GM12873 (cell line): ENCODE results near the gene HCCS.

Experiments used
- CTCF ChIP-seq: IDR thresholded peaks from 2 replicates; pipeline ENCODE4 v1.5.1; 2012; ENCODE audit warnings: low read depth, mild to moderate bottlenecking, moderate library complexity, low read length, control low read depth; ENCODE audit not compliant: insufficient read depth; ENCODE audit errors: missing control alignments

HCCS gene

GRCh38 chrX:11171956-11172355 lies 60.8 kb downstream of the HCCS start:
- no peak for TF ChIP-seq CTCF

- TF ChIP-seq CTCF = no peak
These were observed 61.3 kb downstream of the HCCS start for GRCh38 chrX:11172415-11172814.
